Measurements from ENCODE around the gene CABP4. TPM values are rescaled to one million over a fixed set of nuclear protein-coding genes. Genes with fewer than 3 reads are reported as not detected.
A peak's percentile ranks its signal among the peaks of the same experiment; 100 is the strongest.
"Not testable (repeated sequence)": the region's sequence is repeated elsewhere in the genome, so short reads cannot be mapped to it uniquely, and the experiment has no call there.

CABP4 gene
- total RNA-seq, 1 donor from 2014 or later: 1.4 TPM

DNA sequence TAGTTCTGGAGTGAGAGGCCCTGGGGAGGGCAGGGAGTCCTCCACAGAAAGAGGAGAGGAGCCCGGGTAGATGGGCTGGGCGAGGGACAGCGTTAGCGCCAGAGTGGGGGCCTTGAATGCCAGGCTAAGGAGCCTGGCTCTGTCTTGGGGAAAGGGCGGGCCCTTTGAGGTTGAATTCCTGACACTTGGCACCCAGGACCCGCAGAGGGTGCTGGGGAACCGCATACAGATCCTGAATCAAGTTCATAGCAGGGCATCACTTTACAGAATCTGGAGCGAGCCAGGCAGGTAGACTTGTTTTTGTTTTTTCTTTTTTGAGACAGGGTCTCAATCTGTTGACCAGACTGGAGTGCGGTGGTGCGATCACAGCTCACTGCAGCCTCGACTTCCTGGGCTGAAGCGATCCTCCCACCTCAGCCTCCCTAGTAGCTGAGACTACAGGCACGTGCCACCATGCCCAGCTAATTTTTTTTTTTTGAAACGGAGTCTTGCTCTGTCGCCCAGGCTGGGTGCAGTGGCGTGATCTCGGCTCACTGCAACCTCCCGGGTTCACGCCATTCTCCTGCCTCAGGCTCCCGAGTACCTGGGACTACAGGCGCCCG lies 33.6 kb upstream of the CABP4 start:
- intact Hi-C loops (cut with micrococcal nuclease): no loop called here
- peak overlapping the region; percentile 92 for H3K27ac ChIP-seq (replicated peaks)
- TF ChIP-seq, protein P1, sequence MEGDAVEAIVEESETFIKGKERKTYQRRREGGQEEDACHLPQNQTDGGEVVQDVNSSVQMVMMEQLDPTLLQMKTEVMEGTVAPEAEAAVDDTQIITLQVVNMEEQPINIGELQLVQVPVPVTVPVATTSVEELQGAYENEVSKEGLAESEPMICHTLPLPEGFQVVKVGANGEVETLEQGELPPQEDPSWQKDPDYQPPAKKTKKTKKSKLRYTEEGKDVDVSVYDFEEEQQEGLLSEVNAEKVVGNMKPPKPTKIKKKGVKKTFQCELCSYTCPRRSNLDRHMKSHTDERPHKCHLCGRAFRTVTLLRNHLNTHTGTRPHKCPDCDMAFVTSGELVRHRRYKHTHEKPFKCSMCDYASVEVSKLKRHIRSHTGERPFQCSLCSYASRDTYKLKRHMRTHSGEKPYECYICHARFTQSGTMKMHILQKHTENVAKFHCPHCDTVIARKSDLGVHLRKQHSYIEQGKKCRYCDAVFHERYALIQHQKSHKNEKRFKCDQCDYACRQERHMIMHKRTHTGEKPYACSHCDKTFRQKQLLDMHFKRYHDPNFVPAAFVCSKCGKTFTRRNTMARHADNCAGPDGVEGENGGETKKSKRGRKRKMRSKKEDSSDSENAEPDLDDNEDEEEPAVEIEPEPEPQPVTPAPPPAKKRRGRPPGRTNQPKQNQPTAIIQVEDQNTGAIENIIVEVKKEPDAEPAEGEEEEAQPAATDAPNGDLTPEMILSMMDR (IDR thresholded peaks at IDR 0.05; ENCODE audit: borderline replicate concordance): no peak
- H3K4me1 ChIP-seq: peaks cover 44% of the 10 kb centered on the region
- no peaks in the 10 kb centered on the region for H3K9me3 ChIP-seq (replicated peaks)
- H3K4me3 ChIP-seq: peak overlapping the region; percentile 69
- H3K27me3 ChIP-seq (ENCODE audit: low read depth): no peaks in the 10 kb centered on the region
- no peaks in the 10 kb centered on the region for H3K36me3 ChIP-seq
- DNase-seq: no peak

DNA sequence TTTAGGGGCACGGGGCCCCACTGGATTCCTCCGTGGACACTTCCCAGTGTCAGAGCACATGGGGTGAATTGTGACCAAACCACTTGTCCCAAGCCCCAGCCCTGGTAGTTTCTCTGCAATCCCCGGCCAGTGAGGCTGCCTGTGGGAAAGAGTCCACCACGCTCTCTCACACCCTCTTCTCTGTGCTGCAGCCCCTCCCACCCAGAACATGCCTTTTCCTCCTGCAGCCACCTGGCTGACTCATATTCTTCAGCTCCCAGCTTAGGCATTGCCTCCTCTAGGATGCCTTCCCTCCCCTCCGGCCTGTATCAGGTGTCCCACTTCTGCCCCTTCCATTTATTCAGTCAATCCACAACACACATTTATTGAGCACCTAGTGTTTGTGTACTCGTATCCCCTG lies 32.3 kb upstream of the CABP4 start:
- Histone ChIP-seq H3K4me3 (no peak overlapping the region), H3K4me1 (peaks cover 38% of the 10 kb centered on the region), H3K9me3 (replicated peaks) (no peaks in the 10 kb centered on the region), H3K36me3 (no peaks in the 10 kb centered on the region), H3K27ac (replicated peaks) (no peak overlapping the region), H3K27me3 (ENCODE audit: low read depth) (no peaks in the 10 kb centered on the region)
- TF ChIP-seq, protein P1 (IDR thresholded peaks at IDR 0.05; ENCODE audit: borderline replicate concordance): no peak
- DNase-seq: no peak
- intact Hi-C loops (cut with micrococcal nuclease): no loop called here

DNA sequence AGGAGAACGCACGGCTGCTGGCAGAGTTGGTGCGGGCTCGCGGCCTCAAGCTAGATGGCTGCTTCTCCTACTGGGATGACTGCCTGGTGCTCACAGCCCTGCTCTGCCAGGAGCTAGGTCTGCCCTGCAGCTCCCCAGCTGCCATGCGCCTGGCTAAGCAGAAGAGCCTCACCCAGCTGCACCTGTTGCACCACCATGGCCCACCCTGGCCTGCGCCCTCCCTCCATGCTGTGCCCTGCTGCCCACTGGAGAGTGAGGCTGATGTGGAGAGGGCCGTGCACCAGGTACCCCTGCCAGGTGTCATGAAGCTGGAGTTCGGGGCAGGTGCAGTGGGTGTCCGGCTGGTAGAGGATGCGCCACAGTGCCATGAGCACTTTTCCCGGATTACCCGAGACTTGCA lies 31.7 kb upstream of the CABP4 start:
- no peak for DNase-seq
- H3K27ac ChIP-seq (replicated peaks): no peak overlapping the region
- H3K9me3 ChIP-seq (replicated peaks): no peaks in the 10 kb centered on the region
- H3K4me1 ChIP-seq: peaks cover 37% of the 10 kb centered on the region
- no peaks in the 10 kb centered on the region for H3K36me3 ChIP-seq
- H3K27me3 ChIP-seq (ENCODE audit: low read depth): no peaks in the 10 kb centered on the region
- TF ChIP-seq, protein P1 (IDR thresholded peaks at IDR 0.05; ENCODE audit: borderline replicate concordance): no peak
- intact Hi-C loops (cut with micrococcal nuclease): no loop called here
- H3K4me3 ChIP-seq: no peak overlapping the region

DNA sequence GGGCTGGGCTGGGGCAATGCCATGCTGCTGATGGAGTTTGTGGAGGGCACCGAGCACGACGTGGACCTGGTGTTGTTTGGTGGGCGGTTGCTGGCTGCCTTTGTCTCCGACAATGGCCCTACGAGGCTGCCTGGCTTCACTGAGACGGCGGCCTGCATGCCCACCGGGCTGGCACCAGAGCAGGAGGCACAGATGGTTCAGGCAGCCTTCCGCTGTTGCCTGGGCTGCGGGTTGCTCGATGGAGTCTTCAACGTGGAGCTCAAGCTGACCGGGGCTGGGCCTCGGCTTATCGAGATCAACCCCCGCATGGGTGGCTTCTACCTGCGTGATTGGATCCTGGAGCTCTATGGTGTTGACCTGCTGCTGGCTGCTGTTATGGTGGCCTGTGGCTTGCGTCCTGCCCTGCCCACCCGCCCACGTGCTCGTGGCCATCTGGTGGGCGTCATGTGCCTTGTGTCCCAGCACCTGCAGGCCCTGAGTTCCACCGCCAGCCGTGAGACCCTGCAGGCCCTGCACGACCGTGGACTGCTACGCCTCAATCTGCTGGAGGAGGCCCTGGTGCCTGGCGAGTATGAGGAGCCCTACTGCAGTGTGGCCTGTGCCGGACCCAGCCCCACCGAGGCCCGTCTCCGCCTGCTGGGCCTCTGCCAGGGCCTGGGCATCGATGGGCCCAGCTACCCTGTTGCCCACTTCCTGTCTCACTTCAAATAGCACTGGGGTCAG lies 31.1 kb upstream of the CABP4 start:
- intact Hi-C loops (cut with micrococcal nuclease): no loop called here
- no peak overlapping the region for H3K27ac ChIP-seq (replicated peaks)
- no peak for DNase-seq
- no peak overlapping the region for H3K4me3 ChIP-seq
- H3K4me1 ChIP-seq: peaks cover 37% of the 10 kb centered on the region
- TF ChIP-seq, protein P1 (IDR thresholded peaks at IDR 0.05; ENCODE audit: borderline replicate concordance): no peak
- no peaks in the 10 kb centered on the region for H3K36me3 ChIP-seq
- no peaks in the 10 kb centered on the region for H3K27me3 ChIP-seq (ENCODE audit: low read depth)
- H3K9me3 ChIP-seq (replicated peaks): no peaks in the 10 kb centered on the region

DNA sequence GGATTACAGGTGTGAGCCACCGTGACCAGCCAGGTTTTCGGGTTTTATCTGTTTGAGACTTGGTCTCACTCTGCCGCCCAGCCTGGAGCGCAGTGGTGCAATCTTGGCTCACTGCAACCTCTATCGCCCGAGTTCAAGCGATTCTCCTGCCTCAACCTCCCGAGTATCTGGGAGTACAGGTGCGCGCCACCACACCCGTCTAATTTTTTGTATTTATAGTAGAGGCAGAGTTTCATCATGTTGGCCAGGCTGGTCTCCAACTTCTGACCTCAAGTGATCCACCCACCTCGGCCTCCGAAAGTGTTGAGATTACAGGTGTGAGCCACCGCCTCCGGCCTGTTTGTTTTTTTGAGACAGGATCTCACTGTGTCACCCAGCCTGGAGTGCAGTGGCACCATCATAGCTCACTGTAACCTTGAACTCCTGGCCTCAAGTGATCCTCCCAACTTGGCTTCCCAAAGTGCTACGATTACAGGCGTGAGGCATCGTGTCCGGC lies 27.7 kb upstream of the CABP4 start:
- Histone ChIP-seq H3K36me3 (peaks cover 26% of the 10 kb centered on the region), H3K4me3 (peak overlapping the region; percentile 81), H3K4me1 (peaks cover 31% of the 10 kb centered on the region), H3K27ac (replicated peaks) (peak overlapping the region; percentile 89)
- H3K27me3 ChIP-seq (ENCODE audit: low read depth); H3K9me3 ChIP-seq (replicated peaks); intact Hi-C loops (cut with micrococcal nuclease); DNase-seq: not testable (repeated sequence)
